Suprapubic skin (tissue), 4 donors: Measurements from ENCODE around the gene MLYCD.

Experiments
- CTCF ChIP-seq, 2 donors: fragments of 200-600 bp in 1 of 2; fragments of 450-650 bp in 1 of 2; sonication (generic) in 1 of 2; IDR thresholded peaks; one replicate each; pipeline ENCODE4 v1.5.1; 2016 to 2019; ENCODE audit warnings: antibody characterized with exemption in 2 of 2, mild to moderate bottlenecking in 1 of 2, moderate library complexity in 1 of 2
- EP300 ChIP-seq: sonication (generic); formaldehyde crosslinking; IDR thresholded peaks from one replicate; pipeline ENCODE4 v1.6.1; 2017; ENCODE audit warnings: antibody characterized with exemption
- POLR2A ChIP-seq, 2 donors: fragments of 450-650 bp; IDR thresholded peaks; one replicate each; pipeline ENCODE4 v1.6.1; 2017; ENCODE audit warnings: antibody characterized with exemption in 2 of 2, mild to moderate bottlenecking in 2 of 2, moderate library complexity in 2 of 2
- POLR2AphosphoS5 ChIP-seq, 3 donors: sonication (generic); formaldehyde crosslinking; IDR thresholded peaks; one replicate each; pipeline ENCODE4 v1.6.1; 2017; ENCODE audit warnings: antibody characterized with exemption in 3 of 3

- no peak for TF ChIP-seq CTCF (IDR thresholded peaks at IDR 0.05)
- no peak for TF ChIP-seq POLR2AphosphoS5 (IDR thresholded peaks at IDR 0.05)
- TF ChIP-seq POLR2A (IDR thresholded peaks at IDR 0.05), result no peak
- TF ChIP-seq EP300, result no peak
These were observed 11.8 kb upstream of the MLYCD start for GRCh38 chr16:83887080-83887479.
